HUES6 (cell line): ENCODE measurements around the gene AHSP.
"Not testable (repeated sequence)": the region's sequence is repeated elsewhere in the genome, so short reads cannot be mapped to it uniquely, and the experiment has no call there.

Experiments
- H3K27ac ChIP-seq: 2 replicates; pipeline ENCODE4 v1.7.0; 2013; ENCODE audit warnings: low read depth, mild to moderate bottlenecking, low read length, inconsistent platforms
- H3K27me3 ChIP-seq: 2 replicates; pipeline ENCODE4 v1.6.1; 2013; ENCODE audit warnings: low read length; ENCODE audit not compliant: control insufficient read depth, insufficient read depth
- H3K36me3 ChIP-seq: 2 replicates; pipeline ENCODE4 v1.6.1; 2013; ENCODE audit warnings: low read length; ENCODE audit not compliant: control insufficient read depth, insufficient read depth
- H3K4me1 ChIP-seq: 2 replicates; pipeline ENCODE4 v1.6.1; 2013; ENCODE audit warnings: low read length; ENCODE audit not compliant: control insufficient read depth, insufficient read depth
- H3K4me3 ChIP-seq: 2 replicates; pipeline ENCODE4 v1.5.1; 2013; ENCODE audit warnings: low read depth, low read length
- H3K9ac ChIP-seq: one replicate; pipeline ENCODE4 v1.6.1; 2013; ENCODE audit warnings: mild to moderate bottlenecking, low read length
- H3K9me3 ChIP-seq: 2 replicates; pipeline ENCODE4 v1.6.1; 2013; ENCODE audit warnings: low read depth, low read length; ENCODE audit not compliant: control insufficient read depth, insufficient read depth

The AHSP gene

DNA sequence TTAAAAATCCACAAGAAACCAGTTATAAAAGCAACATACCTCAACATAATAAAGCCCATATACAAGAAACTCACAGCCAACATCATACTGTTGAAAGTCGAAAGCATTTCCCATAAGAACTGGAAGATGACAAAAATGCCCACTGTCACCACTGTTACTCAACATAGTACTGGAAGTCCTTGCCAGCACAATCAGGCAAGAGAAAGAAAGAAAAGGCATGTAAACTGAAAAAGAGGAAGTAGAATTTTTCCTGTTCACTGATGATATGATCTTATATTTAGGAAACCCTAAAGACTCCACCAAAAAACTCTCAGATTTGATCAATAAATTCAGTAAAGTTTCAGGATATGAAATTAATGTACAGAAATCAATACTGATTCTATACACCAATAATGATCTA lies 45.1 kb downstream of the AHSP start:
- H3K36me3 ChIP-seq, result no peaks in the 10 kb centered on the region
- H3K4me1 ChIP-seq, result no peaks in the 10 kb centered on the region
- H3K9ac ChIP-seq, result no peak overlapping the region
- H3K4me3 ChIP-seq, result no peak overlapping the region
- peaks cover 50% of the 10 kb centered on the region for H3K27me3 ChIP-seq
- no peak overlapping the region for H3K27ac ChIP-seq
- H3K9me3 ChIP-seq, result peaks cover 20% of the 10 kb centered on the region

DNA sequence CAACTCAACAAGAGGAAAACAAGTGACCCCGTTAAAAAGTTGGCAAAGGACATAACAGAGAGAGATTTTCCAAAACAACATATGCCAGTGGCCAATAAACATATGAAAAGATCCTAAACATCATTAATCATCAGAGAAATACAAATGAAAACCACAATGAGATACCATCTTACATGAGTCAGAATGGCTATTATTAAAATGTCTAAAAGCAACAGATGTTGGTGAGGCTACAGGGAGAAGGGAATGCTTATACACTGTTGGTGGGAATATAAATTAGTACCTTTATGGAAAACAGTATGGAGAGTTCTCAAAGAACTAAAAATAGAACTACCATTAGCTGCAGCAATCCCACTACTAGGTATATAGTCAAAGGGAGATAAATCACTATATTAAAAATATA lies 46.5 kb downstream of the AHSP start:
- H3K36me3 ChIP-seq, H3K27ac ChIP-seq, H3K4me1 ChIP-seq, H3K4me3 ChIP-seq, H3K9ac ChIP-seq: not testable (repeated sequence)
- H3K27me3 ChIP-seq, result peaks cover 37% of the 10 kb centered on the region
- peaks cover 28% of the 10 kb centered on the region for H3K9me3 ChIP-seq

DNA sequence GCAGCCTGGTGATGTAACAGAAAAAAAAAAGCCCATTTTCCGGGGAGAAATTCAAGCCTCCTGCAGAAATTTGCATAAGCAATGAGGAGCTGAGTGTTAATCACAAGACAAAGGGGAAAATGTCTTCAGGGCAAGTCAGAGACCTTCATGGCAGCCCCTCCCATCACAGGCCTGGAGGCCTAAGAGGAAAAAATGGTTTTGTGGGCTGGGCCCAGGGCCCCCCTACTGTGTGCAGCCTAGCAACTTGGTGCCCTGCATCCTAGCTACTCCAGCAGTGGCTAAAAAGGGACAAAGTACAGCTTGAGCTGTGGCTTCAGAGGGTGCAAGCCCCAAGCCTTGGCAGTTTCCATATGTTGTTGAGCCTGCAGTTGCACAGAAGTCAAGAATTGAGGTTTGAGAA lies 49.7 kb downstream of the AHSP start:
- H3K9ac ChIP-seq, result no peak overlapping the region
- H3K27me3 ChIP-seq, result peaks cover 4% of the 10 kb centered on the region; the same call in 1 of the 2 replicates
- peaks cover 46% of the 10 kb centered on the region for H3K9me3 ChIP-seq
- H3K36me3 ChIP-seq, result no peaks in the 10 kb centered on the region
- no peak overlapping the region for H3K27ac ChIP-seq
- H3K4me1 ChIP-seq, result no peaks in the 10 kb centered on the region
- H3K4me3 ChIP-seq, result no peak overlapping the region
